ENCODE results near the gene ERC2.

ERC2 gene

DNA sequence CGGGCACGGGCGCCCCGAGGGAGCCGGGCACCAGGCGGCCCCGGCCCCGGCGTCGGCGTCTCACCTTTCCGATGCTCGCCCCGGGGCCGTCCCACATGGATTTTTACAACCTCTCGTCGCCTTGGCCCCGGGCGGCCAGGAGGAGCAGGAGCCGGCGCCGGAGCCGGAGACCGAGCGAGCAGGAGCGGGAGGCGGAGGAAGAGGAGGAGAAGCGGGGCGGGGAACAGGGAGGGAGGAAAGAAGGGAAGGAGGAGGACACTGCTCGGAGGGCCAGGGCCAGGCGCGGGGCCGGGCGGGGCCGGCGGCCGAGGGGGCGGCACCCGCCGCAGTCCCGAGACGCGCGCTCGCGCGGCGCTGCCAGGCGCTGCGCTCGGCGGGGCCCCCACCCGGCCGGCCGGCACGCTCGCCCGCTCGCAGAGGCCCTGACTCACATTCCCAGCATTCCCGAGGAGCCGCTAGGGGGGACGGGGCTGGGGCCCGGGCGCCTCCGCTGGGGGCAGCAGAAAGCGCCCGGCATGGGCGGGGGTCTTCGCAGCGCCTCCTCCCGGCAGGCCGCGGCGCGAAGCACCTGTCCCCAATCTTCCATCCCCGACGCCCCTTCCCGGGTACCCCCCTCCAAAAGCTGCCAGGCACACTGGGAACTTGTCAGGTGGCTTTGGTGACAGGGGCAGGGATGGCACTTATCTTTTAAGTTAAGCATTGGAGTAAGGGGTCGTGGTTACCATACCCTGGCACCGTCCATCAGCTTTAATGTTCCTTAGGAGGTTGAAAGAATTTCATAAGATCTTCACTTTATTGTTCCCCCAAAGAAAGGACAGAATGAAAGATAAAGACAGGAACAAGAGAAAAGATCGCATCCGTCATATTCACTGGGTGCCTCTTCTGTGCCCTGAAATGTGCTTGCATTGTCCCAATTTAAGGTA, at the start of gene ERC2:
Gene ERC2, minus strand, starts transcription at position 284 of the 923 bp plus-strand sequence.
- peak; percentile 6 for DNase-seq

DNA sequence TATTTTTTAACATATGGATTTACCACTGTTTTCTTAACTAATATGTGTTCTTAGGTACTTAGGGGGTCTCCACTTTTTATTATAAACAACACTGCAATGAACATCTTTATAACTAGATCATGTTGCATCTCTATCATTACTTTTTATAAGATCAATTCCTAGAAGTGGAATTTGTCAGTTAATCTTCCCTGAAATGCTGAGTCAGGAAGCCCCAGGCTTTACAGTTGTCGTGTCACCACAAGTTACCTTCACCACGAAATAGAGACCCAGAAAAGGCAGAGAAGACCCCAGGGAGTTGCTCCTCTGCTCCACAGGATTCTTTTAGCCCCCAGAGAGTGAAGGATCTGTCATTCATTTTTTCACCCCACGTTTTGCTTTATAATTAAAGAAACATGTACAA, 34.5 kb upstream of the ERC2 start:
- DNase-seq, result no peak

DNA sequence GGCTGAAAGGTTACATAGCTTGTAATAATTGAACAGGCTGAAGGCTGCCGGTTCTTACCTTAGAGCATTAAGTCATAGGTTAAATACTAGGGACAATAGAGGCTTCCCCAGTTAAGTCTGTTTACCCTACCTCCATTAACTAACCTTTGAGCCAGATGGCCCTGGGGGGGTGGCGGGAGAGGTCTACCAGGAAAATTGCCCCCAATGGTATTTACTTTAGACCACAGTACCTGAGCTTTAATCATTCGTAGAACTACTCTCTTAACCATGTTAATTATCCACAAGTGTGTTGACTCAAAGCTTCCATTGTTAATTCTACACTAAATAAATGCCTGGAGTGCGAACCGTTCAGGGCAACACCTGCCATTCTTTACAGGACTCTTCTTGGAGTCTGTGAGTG, 28.1 kb upstream of the ERC2 start:
- peak; percentile 86 for DNase-seq

DNA sequence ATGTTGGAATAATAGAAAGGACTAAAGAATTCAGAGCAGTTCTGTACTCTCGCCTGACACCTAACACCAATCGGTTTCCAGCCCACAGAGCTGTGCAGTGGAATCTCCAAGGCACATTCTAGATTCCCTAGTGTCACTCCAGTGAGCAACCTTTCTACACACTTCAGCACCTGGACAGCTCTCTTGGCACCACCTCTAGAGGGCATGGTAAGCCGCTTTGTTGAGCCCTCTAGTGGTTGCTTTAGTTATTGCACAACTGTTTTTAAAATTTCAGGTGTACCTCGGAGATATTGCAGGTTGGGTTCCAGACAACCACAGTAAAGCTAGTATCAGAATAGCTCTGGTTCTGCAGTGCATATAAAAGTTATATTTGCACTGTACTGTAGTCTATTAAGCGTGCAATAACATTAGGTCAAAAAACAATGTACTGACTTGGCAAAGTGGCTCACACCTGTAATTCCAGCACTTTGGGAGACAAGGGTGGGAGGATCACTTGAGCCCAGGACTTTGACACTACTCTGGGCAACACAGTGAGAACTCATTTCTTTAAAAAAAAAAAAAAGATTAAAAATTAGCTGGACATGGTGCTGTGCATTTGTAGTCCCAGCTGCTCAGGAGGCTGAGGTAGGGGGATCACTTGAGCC, 26.5 kb upstream of the ERC2 start:
- peak; percentile 63 for DNase-seq

DNA sequence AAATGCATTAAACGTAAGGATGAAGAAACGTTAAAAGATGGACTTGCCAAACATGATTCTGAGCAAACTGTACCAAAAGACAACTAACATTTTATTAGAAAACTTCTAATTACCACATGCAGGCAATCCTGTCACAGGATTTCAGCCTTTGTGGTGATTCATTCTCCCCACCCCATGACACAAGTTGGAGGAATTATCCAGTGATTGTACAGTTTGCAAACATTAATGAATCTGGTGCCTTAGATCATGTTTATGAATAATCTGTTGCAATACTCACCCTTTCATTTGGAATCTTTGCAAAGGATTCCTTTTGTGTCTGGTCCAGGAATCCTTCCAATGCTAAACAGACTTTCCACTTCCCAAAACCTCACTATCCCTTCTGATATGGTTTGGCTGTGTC, 23.3 kb upstream of the ERC2 start:
- no peak for DNase-seq

DNA sequence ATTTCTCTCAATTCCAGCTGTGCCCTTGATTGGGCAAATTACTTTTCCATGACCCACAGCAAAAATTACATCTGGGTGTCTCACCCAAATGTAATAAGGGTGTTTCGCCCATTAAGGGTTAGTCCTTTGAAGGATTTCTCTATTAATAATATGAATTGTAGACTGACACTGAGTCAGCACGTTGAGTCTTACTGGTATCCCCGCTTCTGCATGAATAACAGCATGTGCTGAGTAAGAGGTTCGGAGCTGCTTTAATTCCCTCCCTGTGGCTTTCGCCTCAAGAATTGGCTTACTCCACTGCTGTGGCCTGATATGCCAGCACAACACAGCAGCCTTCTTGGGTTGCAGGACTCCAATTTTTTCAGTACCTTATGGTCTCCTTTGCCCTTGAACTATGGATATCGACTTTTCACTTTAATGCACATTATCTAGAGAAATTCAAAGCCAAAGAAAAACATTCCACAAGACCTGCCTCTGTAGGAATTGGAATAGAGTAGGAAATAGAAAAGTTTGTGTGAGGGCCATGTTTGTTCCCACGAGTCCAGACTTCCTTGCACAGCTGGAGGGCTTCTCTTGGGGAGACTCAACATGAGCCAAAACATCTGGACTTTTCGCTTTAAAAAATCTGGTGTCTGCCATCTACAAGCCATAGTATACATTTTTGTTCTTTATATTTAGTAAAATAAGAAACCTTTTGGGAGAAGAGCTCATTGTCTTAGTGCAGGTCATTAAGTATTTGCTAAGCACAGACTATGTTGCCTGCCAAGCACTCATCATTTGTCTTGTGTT, 20.7 kb upstream of the ERC2 start:
- no peak for DNase-seq

DNA sequence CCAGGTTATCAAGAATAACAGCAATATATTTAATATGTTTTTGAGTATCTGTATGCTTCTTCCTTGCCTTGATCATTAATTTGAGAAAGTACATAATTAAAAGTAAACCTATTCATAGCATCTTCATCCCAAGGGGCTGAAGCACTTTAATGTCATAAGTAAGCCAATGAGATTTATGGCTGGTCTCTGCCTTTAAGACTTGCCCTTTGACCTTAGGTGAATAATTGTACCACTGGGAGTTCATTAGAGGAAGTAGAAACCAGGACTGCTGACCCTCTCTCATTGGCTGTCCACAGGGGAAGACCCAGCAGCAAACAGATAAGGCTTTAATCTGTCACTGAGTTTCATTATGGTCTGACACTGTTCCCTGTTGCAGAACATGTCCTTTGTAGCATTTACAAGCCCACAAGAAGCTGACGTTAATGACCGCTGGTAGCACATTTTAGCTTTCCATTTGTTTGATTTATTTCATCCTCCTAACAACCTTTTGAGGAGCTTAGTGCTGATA, 16.3 kb upstream of the ERC2 start:
- DNase-seq, result no peak

DNA sequence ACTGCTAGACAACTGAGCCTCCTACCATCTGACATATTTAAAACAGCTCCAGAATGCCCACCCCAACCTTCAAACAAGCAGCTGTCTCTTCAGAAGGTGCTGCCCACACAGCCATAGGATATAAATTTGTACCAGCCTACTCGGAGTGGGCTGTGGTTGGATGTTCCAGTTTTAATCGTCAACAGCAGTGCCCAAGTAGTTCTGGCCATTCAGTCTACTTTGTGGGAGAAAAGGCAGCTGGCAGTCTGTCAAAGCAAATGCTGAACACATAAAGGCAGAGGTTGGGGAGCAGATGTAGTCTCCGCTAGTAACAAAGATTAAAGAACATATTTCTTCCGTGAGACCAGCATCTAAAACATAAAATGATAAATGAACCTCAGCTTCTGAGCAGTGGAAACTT, 15.9 kb upstream of the ERC2 start:
- no peak for DNase-seq

DNA sequence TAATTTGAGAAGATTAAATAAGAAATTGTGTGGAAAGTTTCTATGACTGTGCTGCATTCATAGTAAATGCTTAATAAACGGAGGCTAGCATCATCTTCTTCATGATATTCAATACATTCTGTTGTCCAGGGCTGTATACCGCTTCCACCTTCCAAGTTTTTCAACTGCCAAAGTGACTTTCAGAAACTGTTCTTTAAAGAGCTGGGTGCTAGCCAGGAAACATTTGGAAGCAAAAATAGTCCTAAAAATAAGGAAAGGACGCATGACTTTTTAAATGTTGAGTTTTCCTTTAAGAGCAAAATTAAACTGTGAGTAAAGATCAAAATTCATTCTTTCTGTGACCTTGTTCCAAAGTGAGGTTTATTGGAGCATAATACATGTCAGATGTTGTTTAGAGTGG, 9.4 kb upstream of the ERC2 start:
- no peak for DNase-seq

DNA sequence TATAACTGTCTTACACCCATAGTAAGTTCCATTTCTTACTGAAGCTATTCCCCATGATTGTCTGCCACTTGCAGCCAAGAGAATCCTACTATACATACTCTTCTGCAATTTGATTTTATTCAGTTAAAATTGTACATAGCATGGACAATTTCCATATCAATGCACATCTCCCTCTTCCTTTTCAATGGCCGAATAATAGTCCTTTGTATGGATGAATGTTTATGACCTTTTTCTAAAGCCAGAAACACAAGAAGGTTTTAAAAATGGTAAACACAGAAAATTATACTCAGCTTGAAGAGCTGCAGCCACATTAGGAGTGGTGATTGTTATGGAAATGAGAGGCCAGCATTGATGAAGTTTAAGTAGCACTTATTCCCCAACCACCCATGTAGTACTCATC, 8.5 kb upstream of the ERC2 start:
- no peak for DNase-seq

DNA sequence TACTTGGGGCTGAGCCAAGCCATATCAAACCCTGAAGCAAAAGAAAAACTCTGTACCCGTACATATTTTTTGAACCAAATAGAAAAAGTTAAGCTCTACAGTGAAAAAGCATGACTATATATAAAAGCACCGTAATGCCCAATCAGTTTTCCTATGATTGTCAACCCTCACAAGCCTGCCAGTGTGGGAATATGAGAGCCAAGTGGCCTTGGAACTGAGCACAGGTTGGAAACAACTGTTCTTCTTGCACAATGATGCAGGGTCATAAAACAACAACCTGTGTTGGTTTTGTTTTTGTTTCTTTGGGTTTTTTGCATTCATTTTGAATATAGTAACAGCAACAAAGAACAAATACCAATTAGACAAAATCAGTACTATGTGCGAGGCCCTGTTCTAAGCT, 3.5 kb upstream of the ERC2 start:
- DNase-seq, result no peak

DNA sequence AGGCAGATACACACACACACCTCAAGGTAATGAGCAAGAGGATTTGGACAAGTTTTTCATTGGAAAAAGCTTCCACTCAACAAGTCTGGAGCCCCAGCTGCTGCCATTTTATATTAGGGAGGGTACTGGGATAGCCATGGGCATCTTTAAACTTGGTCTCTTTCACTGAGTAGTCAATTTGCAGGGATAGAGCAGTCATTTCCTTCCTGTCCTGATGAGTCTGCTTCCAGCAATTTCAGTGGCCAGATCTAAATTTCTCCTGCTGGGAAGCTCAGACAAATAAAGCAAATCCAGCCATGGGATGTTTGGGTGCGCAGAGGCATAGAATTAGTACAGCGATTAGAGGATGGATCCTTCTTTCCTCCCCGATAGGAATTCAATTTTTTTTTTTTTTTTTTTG, 874 bp upstream of the ERC2 start:
- no peak for DNase-seq

DNA sequence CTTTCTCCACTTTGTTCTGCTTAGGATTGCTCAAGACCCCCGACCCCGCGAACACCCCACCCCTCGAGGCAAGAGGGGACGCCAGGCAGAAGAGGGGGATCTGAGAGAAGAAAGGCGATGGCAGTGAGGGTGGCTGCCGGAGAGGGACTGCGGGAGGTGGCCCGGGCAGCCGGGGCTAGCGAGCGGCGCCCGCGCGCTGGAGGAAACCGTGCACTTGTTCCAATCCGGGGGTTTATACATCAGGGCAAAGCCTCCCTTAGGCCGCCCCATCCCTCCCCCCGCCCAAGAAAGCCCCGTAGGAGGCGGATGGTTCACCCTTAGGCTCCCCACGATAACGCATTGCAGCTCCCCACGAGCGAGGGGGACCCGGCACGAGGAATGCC, 475 bp downstream of the ERC2 start:
- DNase-seq, result no peak

DNA sequence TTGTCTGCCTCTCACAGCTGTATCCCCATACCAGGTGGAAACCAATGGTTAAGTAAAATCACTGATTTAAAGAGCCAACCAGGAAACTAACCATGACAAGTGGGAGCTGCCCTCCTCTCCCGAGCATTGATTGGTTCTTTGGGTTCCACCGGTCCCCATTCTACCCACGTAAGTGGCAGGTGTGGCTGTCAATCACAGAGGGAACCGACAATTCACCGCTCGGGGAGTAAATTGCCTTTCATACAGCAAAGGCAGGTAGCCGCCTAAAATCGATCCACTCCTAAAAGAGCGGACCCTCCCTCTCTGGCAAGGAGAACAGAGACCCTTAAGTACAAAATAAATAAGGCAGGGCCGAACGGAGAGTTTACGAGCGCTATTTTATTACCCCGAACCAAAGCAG, 1.2 kb downstream of the ERC2 start:
- DNase-seq, result peak; percentile 79

DNA sequence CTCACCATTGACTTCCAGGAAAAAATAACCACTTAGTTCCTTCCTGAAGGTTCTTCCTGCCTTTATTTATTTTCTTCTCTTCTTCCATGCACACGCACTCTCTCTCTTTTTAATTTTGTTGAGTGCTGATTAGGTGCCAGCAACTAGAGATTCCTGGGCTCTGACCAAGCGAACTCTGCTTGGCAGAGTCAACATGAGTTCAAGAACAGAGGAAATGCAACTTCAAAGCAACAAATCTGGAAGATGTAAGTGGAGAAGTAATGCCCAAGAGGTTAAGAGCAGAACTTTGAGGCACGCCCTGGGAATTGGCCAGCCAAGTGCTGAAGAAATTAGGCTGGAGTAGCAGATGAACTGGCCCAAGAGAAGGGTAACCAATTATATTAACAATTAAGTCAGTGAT, 8.5 kb downstream of the ERC2 start:
- no peak for DNase-seq

DNA sequence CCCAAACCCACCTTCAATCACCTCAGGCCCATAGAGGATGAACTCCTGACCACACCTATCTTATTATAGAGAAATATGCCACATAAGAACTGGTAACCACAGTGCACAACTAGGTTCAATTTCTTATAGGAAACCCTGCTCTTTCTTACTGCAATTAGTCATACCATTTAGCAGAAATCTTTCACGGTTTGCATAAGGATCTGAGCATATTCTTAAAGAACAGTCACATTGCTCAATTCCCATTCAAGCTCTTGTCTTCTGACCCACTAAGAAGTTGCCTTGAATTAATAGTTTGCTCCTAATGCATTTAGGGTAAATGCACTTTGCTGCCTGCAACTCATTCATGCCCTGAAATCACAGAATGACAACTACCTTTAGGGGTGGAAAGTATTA, 9.2 kb downstream of the ERC2 start:
- DNase-seq, result no peak

DNA sequence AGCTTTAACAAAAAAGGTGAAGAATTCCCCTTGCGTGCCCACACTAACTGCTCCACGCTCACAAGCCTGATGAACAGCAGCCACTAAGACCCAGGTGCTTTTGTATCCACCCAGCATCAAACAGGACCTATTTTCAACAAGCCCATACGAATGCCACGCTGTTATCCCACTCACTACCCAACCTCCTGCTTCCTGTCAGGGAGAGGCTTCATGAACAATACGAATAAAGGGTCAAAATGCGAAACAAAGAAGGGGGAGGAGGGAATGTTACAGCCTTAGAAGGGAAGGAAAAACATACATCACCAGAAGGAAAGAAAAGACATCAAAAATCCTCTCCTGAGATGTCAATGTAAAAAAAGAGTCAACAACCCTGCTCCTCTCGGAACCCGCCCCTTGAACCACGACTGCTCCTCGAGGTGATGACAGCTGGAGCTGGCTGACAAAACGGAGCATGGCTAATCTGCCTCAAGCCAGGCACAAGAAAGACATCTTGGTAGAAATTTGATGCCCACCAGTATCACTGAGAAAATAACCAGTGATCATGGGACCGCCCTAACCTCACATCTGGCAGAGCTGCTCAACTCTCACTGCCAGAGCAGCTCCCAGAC, 9.7 kb downstream of the ERC2 start:
- no peak for DNase-seq

DNA sequence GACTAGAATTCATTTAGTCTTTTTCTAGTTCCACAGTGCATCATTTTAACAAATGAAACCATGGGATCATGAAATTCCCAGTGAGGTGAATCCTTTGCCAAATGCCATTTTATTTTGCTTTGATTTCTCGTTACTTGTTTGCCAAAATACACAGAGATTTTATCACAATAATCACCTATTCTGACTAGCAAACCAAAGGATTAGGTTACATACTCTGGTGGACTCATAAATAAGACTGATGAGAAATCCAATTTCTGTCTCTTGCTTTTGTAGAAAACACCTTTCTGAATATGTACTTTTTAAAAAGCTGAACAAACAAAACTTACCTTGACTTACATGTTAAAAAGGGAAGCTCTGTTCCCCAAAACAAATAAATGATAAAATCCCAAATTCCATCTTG, 12.2 kb downstream of the ERC2 start:
- DNase-seq, result no peak

DNA sequence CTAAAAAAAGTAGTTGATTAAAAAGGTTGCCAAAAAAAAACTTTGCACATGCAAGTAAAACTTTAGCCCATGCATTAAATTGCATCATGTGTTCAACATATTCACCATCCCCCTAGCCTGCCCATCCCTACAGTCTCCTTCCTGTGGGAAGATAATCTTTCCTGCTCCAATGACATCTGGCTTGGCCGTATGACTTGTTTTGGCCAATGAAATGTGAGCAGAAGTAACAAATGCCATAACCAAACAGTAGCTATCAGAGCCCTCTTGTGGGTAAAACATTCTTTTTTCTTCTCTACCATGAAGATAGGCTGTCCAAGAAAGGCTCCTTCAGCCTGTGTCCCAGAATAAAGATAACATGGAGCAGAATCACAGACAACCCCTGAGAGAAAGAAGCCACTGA, 15.3 kb downstream of the ERC2 start:
- DNase-seq, result no peak

DNA sequence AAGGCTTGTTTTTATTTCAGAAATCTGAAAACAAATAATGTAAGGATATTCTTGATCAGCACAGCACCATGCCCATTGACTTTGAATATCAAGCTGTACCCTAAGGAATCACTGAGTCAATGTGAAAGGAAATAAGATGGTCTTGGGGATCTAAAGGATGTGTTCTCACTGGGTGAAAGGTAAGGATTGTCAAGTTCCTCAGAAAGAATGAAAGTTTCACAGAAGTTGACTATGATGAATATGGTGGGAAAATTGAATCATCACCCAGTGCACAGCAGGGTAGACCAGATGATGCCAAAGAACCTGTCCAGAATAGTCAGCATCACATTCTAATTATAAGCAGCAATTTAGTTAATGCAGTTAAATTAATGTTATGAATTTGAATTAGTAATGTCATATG, 16.2 kb downstream of the ERC2 start:
- no peak for DNase-seq

DNA sequence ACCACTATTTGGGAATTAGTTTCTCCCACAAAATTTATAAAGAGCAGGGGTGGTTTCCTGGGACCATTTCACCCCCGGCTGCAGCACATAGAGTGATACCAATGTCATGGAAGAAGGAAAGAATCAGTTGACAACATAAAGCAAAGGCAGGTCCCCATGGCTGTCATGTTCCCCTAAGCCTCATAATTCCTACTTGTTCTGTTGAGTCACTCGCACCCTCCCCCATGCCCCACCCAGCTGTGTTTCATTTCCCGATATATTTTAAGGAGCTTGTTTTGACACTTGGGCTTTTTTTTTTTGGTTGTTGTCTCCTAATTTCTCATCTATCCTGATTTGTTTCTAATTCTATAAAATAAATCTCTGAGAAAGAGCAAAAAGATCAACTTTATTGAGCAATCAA, 24.9 kb downstream of the ERC2 start:
- no peak for DNase-seq

DNA sequence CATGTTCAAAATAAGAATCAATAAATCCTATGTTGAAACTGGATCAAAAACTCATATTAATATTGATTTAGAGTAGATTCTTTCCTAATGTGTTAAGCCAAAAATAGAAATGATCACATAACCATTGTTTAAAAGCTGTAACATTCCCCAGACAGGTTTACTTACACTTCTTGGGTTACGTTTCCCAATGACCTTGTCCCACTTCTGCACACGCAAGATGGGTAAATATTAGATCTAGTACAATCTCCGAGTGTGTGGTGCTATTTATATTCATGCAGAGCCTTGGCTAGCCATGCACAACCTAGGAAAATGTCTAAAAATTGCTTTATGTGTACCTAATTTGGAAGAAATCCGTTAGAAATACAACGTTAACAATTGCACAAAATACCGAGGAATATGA, 39.6 kb downstream of the ERC2 start:
- no peak for DNase-seq

DNA sequence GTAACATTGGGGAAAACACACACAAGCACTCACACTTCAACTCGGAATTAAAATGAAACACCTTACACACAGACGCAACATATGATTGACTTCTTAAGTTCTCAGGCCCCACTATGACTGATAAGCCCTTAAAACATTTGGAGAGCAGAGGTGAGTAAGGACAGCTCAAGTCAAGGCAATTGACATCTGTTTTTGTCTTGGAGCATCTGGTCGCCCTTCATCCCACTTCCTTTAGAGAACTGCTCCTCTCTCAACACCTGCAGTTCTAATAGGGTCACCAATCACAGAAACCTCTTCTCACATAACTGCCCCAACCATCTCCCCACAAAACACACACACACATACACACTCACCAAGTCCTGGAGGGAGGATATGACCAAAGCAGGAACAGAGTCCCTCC, 43.4 kb downstream of the ERC2 start:
- DNase-seq, result no peak

Measured in NCI-H774 (cell line).